Thoracic aorta endothelial cell (primary cell): ENCODE measurements around the gene NET1. TPM values are rescaled to one million over a fixed set of nuclear protein-coding genes. Genes with fewer than 3 reads are reported as not detected.

Source experiments
- total RNA-seq: library from RNA; depleted of rRNA; stranded (reverse); fragments of >200 nt; gene quantifications from 2 replicates; pipeline ENCODE4 v1.2.3, GENCODE V29; 2012

The NET1 gene
- total RNA-seq = 47.5 and 60.5 TPM in 2 replicates

GRCh38 chr10:5412277-5412941 is at the start of gene NET1:
Gene NET1, plus strand, starts transcription at chr10:5412557. Its CDS starts 136 bp downstream, at chr10:5412693.

GRCh38 chr10:5364890-5365338 is 47.4 kb upstream of the NET1 start, which contains the start of gene UCN3:
Gene UCN3, plus strand, starts transcription at chr10:5364966. Its CDS starts 8,755 bp downstream, at chr10:5373721.

GRCh38 chr10:5404208-5405041 is 7.9 kb upstream of the NET1 start, which contains the start of gene TUBAL3:
Gene TUBAL3, minus strand, starts transcription at chr10:5404828. Its CDS starts 36 bp downstream, at chr10:5404792.

GRCh38 chr10:5499493-5500140 is 87.3 kb downstream of the NET1 start, which contains the start of gene CALML5:
Gene CALML5, minus strand, starts transcription at chr10:5499570. Its CDS starts 132 bp downstream, at chr10:5499438.

Other genes starting within 250 kb of the NET1 start
- not detected in 2 replicates for gene AKR1C8, start 227.4 kb upstream of the NET1 start, total RNA-seq
- not detected in 2 replicates for gene AKR1C4, start 215.7 kb upstream of the NET1 start, total RNA-seq
- gene UCN3, start 47.6 kb upstream of the NET1 start, total RNA-seq = not detected in 2 replicates
- 0.57 and 0.66 TPM in 2 replicates for gene TUBAL3, start 7.7 kb upstream of the NET1 start, total RNA-seq
- not detected in 2 replicates for gene CALML5, start 87.0 kb downstream of the NET1 start, total RNA-seq
- not detected in 2 replicates for gene CALML3, start 112.4 kb downstream of the NET1 start, total RNA-seq